Muscle of arm (tissue), 14 donors: ENCODE results near the gene MUC20. TPM values are rescaled to one million over a fixed set of nuclear protein-coding genes. Genes with fewer than 3 reads are reported as not detected.
"Not testable (repeated sequence)": the region's sequence is repeated elsewhere in the genome, so short reads cannot be mapped to it uniquely, and the experiment has no call there.

Source experiments
- DNase-seq: peaks from one replicate; pipeline ENCODE4 v3.0.0-alpha.2; 2013
- long read RNA-seq, 11 donors: transcript quantifications; one replicate each; lab custom pipeline, GENCODE V29; 2026
- polyA plus RNA-seq, 12 donors: library from polyadenylated mRNA; unstranded; fragments of 120-200 nt; gene quantifications; one replicate each; pipeline ENCODE4 v1.2.1, GENCODE V29; 2013; ENCODE audit not compliant: insufficient read length in 12 of 12

Gene MUC20
- 10 to 100 TPM in 2 of 12 donors, 1 to 10 TPM in 7, under 1 TPM in 1, not detected in 2; 0.90 to 14.8 (median 4.1) TPM for polyA plus RNA-seq
- long read RNA-seq, donor 1, transcript MUC20-208 (2 exons, 867 nt), result minor isoform, 6 of 19 reads
- long read RNA-seq, donor 1, transcript MUC20-204 (3 exons, 2,842 nt), result major isoform, 13 of 19 reads
- long read RNA-seq, donor 1, partial matches to known transcripts, result 0 of 19 reads
- long read RNA-seq, donor 1, other reads (novel, unspliced or antisense), result 0 of 19 reads
- long read RNA-seq, donor 2, partial matches to known transcripts, result 0 of 1 reads
- long read RNA-seq, donor 2, other reads (novel, unspliced or antisense), result 0 of 1 reads
- long read RNA-seq, donor 3, result 0 reads
- long read RNA-seq, donor 4, partial matches to known transcripts, result 0 of 2 reads
- long read RNA-seq, donor 4, other reads (novel, unspliced or antisense), result 0 of 2 reads
- long read RNA-seq, donor 5, partial matches to known transcripts, result 0 of 1 reads
- long read RNA-seq, donor 5, other reads (novel, unspliced or antisense), result 0 of 1 reads
- long read RNA-seq, donor 6, result 0 reads
- long read RNA-seq, donor 7, partial matches to known transcripts, result 0 of 1 reads
- long read RNA-seq, donor 7, other reads (novel, unspliced or antisense), result 0 of 1 reads
- long read RNA-seq, donor 8, partial matches to known transcripts, result 0 of 2 reads
- long read RNA-seq, donor 8, other reads (novel, unspliced or antisense), result 0 of 2 reads
- long read RNA-seq, donor 9, partial matches to known transcripts, result 0 of 1 reads
- long read RNA-seq, donor 9, other reads (novel, unspliced or antisense), result 0 of 1 reads
- long read RNA-seq, donor 10, result 0 reads
- long read RNA-seq, donor 11, result 0 reads

- not testable (repeated sequence) for DNase-seq
Observed at GRCh38 chr3:195720831-195721506, at the start of gene MUC20. MUC20 (plus strand) TSS chr3:195720978; CDS start chr3:195721008, 30 bp downstream.

- DNase-seq, result not testable (repeated sequence)
Observed at GRCh38 chr3:195671283-195671682, 49.5 kb upstream of the MUC20 start.

GRCh38 chr3:195673711-195674110, 47.1 kb upstream of the MUC20 start:
- DNase-seq, result not testable (repeated sequence)

- DNase-seq, result not testable (repeated sequence)
Observed at GRCh38 chr3:195678391-195679015, 42.3 kb upstream of the MUC20 start.

GRCh38 chr3:195680690-195681089, 40.1 kb upstream of the MUC20 start:
- DNase-seq, result not testable (repeated sequence)

GRCh38 chr3:195681458-195682103, 39.2 kb upstream of the MUC20 start:
- not testable (repeated sequence) for DNase-seq

- DNase-seq, result not testable (repeated sequence)
Observed at GRCh38 chr3:195682104-195682742, 38.6 kb upstream of the MUC20 start.

GRCh38 chr3:195683722-195684526, 36.9 kb upstream of the MUC20 start:
- DNase-seq, result not testable (repeated sequence)

GRCh38 chr3:195684527-195685257, 36.1 kb upstream of the MUC20 start:
- not testable (repeated sequence) for DNase-seq

GRCh38 chr3:195686537-195687208, 34.1 kb upstream of the MUC20 start:
- DNase-seq, result not testable (repeated sequence)

GRCh38 chr3:195687209-195687760, 33.5 kb upstream of the MUC20 start:
- DNase-seq, result not testable (repeated sequence)

- not testable (repeated sequence) for DNase-seq
Observed at GRCh38 chr3:195688471-195689183, 32.2 kb upstream of the MUC20 start.

- DNase-seq, result not testable (repeated sequence)
Observed at GRCh38 chr3:195689184-195690070, 31.4 kb upstream of the MUC20 start.

GRCh38 chr3:195690951-195691350, 29.8 kb upstream of the MUC20 start:
- DNase-seq, result no peak

GRCh38 chr3:195691596-195692353, 29.0 kb upstream of the MUC20 start:
- not testable (repeated sequence) for DNase-seq
